C4-2B (cell line): ENCODE results near the gene PFKFB3.
A peak's percentile ranks its signal among the peaks of the same experiment; 100 is the strongest.
"Not testable (repeated sequence)": the region's sequence is repeated elsewhere in the genome, so short reads cannot be mapped to it uniquely, and the experiment has no call there.

Source experiments
- H3K27ac ChIP-seq: fragments of 450-650 bp; 2 replicates; pipeline ENCODE4 v1.5.1; 2017
- ZFX ChIP-seq: fragments of 450-650 bp; IDR thresholded peaks from 2 replicates; pipeline ENCODE4 v1.6.1; 2017
- TF ChIP-seq, protein P1 (sequence below): fragments of 450-650 bp; conservative IDR thresholded peaks from 2 replicates; pipeline ENCODE4 v1.5.1; 2017; ENCODE audit warnings: mild to moderate bottlenecking

PFKFB3 gene

DNA sequence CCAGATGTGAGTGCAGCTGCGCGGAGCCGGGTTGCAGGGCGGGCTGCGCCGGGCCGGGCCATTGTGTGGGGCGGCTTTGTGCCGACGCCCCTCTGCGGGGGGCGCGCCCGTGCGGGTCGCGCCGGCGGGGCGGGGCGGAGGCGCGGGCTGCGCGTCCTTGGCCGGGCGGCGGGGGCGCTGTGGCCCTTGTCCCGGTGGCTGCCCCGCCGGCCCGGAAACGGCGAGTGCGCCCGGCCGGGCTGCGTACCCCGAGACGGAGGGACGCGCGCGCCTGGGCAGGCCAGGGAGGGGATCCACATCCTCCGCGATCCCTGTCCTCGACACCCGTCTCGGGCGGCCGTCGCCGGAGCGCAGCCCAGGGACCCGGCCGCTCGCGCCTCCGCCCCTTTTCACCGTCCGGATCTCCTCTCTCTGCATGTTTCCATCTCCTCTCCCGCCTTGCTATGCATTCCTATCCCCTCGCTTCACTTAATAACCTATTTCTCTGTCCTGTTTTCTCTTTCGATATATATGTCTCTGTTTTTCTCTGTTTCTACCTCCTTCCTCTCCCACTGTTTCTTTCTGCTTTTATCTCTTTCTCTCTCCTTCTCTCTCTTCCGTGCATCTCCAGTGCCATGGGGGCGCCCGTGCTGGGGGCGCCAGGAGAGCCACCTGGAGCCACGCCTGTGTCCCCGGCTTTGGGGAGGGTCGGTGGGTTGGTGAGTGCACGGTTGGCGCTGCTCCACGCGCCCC, 765 bp downstream of the PFKFB3 start:
- TF ChIP-seq, protein P1, sequence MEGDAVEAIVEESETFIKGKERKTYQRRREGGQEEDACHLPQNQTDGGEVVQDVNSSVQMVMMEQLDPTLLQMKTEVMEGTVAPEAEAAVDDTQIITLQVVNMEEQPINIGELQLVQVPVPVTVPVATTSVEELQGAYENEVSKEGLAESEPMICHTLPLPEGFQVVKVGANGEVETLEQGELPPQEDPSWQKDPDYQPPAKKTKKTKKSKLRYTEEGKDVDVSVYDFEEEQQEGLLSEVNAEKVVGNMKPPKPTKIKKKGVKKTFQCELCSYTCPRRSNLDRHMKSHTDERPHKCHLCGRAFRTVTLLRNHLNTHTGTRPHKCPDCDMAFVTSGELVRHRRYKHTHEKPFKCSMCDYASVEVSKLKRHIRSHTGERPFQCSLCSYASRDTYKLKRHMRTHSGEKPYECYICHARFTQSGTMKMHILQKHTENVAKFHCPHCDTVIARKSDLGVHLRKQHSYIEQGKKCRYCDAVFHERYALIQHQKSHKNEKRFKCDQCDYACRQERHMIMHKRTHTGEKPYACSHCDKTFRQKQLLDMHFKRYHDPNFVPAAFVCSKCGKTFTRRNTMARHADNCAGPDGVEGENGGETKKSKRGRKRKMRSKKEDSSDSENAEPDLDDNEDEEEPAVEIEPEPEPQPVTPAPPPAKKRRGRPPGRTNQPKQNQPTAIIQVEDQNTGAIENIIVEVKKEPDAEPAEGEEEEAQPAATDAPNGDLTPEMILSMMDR: peak; percentile 69; the same call in 1 of the 2 replicates
- TF ChIP-seq ZFX: no peak
- H3K27ac ChIP-seq: no peak overlapping the region

DNA sequence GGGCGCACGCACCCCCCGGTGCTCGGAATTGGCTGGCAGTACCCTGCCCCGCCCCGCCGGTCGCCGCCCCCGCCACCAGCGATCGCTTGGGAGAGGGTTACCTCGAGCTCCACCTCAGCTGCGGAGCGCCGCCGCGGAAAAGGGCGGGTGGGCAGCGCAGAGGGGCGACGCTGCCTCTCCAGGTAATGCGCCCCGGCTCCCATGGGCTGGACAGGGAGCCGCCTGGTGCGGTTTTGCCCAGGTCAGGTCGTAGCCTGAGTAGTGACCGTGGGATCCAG, 1.3 kb downstream of the PFKFB3 start:
- H3K27ac ChIP-seq: no peak overlapping the region
- TF ChIP-seq, protein P1: no peak
- no peak for TF ChIP-seq ZFX

DNA sequence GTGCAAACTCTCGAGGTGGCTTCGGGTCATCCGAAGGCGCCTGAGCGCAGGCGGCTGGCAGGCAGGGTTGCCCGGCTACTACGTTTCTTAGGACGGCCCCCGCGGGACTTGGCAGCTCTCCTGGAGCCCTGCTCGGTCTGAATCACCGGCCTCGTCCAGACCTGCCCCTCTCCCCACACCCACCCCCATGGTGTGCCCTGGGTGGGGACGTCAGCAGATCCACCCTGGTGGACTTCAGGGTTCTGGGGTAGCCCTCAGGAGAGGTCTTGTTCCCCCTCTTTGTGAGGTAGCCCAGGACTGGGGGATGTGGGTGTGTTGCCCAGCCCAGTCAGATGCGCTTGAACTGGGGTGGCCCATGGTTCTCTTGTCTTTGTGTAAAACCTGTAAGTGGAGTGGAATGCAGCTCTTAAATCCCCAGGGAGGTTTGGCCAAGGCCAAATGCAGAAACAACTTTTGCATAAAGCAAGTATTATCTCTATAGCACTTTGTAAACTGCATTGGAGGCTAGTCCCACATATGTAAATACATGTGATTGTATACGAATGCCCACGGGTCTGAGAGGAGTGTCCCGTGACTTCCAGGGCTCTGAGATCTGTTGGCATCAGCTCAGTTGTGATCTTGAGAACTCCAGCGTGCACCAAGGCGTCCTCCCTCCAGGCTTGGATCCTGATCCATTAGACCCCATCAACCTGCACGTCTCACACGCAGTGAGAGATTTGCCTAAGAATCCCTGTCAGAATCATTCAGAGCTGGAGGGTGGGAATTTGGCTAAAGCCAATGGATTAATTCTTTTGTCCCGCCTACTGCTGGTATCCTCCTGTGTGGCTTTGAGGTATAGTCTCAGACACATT, 1.8 kb downstream of the PFKFB3 start:
- H3K27ac ChIP-seq: no peak overlapping the region
- TF ChIP-seq ZFX: no peak
- TF ChIP-seq, protein P1: no peak

DNA sequence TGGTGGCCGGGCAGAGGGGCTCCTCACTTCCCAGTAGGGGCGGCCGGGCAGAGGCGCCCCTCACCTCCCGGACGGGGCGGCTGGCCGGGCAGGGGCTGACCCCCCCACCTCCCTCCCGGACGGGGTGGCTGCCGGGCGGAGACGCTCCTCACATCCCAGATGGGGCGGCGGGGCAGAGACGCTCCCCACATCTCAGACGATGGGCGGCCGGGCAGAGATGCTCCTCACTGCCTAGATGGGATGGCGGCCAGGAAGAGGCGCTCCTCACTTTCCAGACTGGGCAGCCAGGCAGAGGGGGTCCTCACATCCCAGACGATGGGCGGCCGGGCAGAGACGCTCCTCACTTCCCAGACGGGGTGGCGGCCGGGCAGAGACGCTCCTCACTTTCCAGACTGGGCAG, 3.8 kb downstream of the PFKFB3 start:
- H3K27ac ChIP-seq: not testable (repeated sequence)

DNA sequence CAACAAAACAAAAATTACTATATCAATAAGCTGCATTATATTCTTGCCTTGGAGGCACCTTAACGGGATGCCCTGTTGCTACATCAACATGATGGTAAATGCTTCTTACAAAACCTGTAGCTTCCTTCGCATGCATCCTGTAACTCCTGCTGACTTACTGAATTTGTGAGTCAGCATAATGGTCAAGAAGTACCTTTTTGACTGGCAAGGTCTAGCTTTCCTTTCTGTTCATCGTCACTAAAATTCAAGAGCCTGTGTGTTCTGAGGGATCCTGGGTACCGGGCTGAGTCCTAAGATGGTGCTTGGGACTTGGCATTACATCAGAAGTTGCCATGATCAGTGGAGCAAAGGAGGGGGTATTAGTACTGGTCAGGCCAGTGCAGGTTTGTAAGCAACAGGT, 4.9 kb downstream of the PFKFB3 start:
- no peak overlapping the region for H3K27ac ChIP-seq
- TF ChIP-seq, protein P1: no peak

DNA sequence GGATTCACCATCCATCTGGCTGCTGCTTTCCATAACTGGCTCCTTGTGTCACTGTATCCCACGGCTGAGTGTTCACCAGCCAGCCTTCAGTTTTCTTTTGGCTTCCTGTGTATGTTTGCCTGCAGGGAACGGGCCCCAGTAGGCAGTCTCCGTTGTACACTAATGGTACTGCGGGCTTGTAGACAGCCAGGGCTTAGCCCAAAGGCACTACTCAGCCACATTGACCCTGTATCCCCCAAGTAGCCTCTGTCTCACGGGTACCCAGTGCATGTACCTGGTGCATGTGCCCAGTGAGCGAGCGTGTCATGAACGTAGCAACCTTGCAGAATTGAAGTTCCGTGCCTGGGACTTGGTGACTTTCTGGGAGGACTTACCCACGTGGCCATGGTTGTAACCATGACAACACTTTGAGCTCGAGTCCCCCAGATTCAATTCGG, 6.1 kb downstream of the PFKFB3 start:
- no peak for TF ChIP-seq ZFX
- TF ChIP-seq, protein P1: no peak
- no peak overlapping the region for H3K27ac ChIP-seq

DNA sequence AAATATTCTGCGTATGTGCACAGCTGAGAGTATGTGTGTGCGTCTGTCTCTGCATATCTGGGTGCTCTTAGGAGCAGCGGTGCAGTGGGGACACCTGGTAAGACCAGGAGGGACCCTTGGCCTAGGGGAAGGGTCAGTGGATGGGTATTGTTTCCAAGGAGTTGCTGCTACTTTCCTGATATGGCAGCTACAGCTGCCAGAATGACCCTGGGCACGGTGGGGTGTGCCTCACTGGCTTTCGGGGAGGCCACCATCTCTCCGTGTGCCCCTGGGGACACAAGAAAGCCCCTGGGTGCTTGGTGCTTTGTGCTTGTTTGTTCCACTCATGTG, 8.6 kb downstream of the PFKFB3 start:
- H3K27ac ChIP-seq: no peak overlapping the region
- no peak for TF ChIP-seq ZFX
- TF ChIP-seq, protein P1: no peak
